ENCODE measurements around the gene SH3RF2.
"Not testable (repeated sequence)": the region's sequence is repeated elsewhere in the genome, so short reads cannot be mapped to it uniquely, and the experiment has no call there.

SH3RF2 gene

DNA sequence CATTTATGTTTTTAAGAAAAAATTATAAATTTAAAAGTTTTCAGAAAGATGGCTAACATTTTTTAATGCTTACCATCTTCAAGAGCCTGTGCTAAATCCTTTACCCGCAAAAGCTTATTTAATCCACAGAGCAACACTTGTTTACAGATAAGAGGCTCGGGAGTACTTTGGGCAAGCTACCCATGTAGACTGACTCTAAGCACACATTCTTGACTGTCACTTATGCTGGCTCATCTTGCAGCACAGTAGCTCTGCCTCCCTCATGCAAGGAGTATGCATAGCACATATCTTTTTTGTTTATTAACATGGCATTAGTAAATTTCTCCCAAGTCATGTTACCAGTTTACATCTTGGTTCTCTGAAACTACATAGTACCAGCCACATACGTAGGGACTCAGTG, 14.7 kb downstream of the SH3RF2 start:
- no peak for DNase-seq (ENCODE audit: low read depth in 2 of 2)

DNA sequence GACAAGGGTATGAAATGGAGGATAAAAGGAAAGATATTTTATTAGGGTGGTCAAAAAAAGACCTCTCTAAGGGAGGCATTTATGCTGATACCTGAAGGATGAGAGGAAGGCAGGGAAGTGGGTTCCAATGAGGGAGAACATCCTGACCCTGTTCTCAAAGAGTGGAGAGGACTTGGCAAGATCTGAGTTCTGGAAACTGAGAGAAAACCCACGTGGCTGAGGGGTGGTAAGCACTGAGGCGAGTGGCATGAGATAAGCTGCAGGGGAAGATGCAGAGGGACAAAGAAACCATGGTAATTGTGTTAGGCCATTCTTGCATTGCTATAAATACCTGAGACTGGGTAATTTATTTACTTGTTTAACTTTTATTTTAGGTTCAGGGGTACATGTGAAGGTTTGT, 16.8 kb downstream of the SH3RF2 start:
- no peak for DNase-seq (ENCODE audit: low read depth in 2 of 2)

DNA sequence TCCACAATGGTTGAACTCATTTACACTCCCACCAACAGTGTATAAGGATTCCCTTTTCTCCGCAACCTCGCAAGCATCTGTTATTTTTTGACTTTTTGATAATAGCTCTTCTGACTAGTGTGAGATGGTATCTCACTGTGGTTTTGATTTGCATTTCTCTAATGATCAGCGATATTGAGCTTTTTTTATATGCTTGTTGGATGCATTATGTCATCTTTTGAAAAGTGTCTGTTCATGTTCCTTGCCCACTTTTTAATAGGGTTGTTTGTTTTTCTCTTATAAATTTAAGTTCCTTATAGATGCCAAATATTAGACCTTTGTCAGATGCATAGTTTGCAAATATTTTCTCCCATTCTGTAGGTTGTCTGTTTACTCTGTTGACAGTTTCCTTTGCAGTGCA, 17.8 kb downstream of the SH3RF2 start:
- not testable (repeated sequence) for DNase-seq (ENCODE audit: low read depth in 2 of 2)

DNA sequence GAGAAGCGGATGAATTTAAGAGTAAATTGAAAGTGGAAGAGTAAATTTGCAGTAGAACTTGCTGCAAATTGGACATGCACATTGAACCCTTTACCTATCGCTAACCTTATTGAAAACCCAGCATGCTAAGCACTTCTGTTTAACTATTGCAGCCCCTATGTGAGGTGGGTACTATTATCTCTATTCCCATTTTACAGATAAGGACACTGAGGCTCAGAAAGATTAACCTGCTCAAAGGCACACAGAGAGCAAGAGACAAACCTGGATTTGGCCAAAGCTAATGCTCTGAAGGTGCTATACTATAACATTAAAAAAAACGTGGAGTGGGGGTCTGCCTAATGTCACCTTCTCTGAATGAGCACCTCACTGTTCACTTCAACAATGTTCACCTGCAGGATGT, 21.0 kb downstream of the SH3RF2 start:
- DNase-seq (ENCODE audit: low read depth in 2 of 2): no peak

DNA sequence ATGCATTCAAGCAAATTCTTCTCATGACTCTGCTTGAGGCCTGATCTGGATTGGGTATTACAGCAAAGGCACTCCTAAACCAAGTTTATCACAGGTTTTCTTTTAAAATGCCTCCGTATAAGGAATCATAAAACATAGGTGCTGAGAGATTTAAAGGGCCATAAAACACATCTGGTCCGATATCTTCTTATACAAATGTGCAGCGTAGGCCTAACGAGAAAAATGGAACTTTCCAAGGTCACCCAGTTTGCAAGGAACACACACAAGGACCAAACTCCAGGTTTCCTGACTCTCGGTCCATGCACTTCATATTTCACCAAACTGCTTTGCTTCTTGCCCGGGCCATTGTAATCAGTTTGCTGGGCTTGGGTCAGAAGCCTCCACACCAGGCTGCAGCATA, 22.1 kb downstream of the SH3RF2 start:
- DNase-seq (ENCODE audit: low read depth in 2 of 2): no peak

DNA sequence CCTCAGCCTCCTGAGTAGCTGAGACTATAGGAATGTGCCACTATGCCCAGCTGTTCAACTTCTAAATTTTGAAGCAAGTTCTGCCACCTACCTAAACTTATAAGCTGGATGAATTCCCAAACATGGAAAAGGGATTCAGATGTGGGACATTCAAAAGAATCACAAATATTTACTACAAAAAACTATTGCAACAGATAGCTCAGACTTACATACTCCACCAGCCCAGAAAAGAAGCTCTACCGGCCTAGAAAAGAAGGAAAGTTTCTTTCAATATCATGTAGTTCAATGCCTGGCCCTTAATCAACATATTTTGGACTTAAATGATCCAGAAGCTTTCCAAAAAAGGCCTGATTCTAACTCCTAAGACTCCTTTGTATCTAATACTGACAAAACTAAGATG, 23.8 kb downstream of the SH3RF2 start:
- no peak for DNase-seq (ENCODE audit: low read depth in 2 of 2)

DNA sequence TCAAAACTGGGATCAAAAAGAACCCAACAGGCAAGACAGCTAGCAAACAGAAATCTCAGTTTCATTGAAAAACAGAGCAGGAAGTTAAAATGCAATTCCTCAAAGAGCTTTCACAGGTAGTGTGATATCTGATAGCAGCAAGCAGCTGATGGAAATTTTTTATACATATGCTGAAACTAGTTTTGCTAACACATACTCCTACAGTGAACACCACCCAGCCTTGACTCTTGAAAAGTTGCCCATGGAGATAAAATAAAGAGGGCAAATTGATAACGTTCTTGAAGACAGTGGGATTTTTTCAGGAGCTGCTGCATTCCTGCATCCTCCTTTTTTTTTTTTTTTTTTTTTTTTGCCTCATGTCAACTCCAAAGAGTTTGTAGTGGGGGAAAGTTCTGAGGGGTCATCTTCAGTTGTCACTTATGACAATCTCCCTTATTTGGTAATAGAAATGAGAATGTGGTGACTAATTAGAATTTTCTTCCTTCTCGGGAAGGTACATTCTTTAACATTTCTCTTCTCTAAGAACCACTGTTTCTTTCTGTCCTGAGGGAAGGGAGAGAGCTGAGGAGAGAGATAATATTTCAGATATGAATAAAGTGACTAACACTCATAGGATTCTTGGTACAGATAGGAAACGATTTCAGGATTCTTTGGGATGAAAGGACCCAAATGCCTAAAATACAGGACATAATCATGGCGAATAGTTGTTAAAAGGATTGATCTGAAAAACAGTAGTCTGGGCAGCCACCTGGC, 24.6 kb downstream of the SH3RF2 start:
- DNase-seq (ENCODE audit: low read depth in 2 of 2): no peak

DNA sequence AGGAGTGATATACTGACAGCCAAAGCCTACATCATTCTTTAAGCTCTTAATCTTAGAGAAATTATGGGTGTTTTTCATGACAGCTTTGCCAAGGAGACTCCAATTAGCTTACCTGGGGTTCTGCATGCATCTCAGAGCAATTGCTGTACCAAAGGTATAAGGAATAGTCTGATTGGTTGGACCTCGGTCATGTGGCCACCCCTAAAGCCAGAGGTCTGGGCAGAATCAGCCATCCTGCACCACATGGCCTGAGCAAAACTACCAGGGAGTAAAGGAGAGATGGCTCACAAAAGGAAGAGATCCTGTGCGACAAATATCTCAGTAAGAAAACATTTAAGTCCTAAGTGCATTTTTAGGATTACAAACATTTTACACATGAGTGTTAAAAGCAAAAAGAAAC, 25.6 kb downstream of the SH3RF2 start:
- no peak for DNase-seq (ENCODE audit: low read depth in 2 of 2)

DNA sequence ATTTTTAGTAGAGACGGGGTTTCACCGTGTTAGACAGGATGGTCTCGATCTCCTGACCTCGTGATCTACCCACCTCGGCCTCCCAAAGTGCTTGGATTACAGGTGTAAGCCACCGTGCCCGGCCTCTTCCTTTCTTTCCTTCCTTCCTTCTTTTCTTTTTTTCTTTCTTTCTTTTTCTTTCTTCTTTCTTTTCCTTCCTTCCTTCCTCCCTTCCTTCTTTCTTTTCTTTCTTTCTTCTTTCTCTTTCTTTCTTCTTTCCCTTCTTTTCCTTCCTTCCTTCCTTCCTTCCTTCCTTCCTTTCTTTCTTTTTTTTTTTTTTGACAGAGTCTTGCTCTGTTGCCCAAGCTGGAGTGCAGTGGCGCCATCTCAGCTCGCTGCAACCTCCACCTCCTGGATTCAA, 27.6 kb downstream of the SH3RF2 start:
- not testable (repeated sequence) for DNase-seq (ENCODE audit: low read depth in 2 of 2)

DNA sequence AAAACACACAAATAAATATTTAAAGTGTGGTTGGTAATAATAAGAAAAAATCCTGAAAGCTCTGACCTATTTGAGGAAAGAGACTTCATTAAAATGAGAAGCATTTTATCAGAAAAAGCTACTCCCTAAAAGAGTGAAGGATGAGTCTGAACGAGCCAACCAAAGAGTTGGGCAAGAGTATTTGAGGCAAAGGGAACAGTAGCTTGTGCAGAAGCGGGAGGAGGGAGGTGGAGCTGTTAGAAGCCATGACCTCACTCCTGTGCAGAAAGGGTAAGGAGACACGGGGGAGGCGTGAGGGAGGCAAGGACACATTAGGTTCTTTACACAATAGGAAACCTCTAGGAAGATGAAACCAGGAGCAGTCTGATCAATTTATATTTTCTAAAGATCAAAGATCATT, 29.4 kb downstream of the SH3RF2 start:
- DNase-seq (ENCODE audit: low read depth in 2 of 2): no peak

DNA sequence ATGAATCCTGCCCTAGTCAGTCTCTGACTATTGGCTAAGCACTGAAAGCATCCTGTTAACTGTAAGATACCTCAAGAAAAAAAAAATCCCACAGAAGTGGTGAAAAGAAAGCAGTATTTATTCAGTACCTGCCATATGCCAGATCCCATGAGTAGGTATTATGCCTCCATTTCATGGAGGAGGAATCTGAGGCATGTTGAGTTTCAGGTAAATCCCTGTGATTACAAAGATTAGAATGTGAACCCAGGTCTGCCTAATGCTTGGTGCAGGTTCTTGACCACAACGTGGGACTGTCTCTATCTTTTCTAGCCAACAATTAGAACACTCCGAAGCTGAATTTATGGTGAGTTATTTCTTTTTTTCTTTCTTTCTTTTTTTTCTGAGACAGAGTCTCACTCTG, 30.9 kb downstream of the SH3RF2 start:
- DNase-seq (ENCODE audit: low read depth in 2 of 2): no peak

DNA sequence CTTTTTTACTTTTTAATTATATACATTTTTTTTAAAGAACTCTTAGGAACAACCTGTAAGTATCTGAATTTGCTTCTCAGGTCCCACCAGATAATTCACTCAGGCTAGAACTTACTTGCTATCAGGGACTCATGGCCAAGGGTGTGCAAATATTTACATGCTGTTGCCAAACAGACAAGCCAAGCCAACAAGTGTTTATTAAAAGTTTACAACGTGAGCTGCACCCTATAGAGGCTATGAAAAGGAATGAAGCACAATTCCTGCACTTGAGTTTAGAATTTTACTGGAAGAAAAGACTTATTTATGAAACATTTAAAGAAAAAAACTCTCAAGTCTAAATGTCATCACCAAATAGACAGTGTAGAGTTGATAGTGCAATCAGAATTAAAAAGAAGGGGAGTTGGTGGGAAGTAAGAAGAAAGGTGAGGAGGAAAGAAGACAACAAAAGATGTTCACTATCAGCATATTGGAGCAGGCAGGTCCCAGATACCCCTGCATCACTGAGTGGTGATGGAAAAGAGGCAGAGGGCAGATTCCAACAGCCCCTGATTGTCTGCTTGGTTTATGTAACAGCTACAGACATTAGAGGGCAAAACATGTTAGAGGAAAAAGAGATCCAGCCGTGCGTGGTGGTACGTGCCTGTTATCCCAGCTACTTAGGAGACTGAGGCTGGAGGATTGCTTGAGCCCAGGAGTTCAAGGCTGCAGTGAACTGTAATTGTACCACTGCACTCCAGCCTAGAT, 32.8 kb downstream of the SH3RF2 start:
- DNase-seq (ENCODE audit: low read depth in 2 of 2): no peak

DNA sequence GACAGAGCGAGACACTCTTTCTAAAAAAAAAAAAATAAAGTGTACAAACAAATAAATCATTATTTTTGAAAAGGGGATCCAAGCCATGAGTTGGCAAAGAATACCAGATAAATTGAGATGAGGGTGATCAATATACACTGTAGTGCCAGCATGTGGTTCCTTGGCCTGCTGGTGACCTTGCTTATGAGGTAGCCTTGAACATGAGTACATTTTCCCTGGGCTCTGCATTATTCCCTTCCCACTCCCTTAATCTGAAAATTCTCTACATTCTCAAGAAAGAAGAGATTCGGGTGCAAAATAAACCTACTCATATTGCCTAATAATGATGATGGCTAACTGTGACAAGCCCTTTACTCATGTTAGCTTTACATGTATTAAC, 33.3 kb downstream of the SH3RF2 start:
- DNase-seq (ENCODE audit: low read depth in 2 of 2): no peak

DNA sequence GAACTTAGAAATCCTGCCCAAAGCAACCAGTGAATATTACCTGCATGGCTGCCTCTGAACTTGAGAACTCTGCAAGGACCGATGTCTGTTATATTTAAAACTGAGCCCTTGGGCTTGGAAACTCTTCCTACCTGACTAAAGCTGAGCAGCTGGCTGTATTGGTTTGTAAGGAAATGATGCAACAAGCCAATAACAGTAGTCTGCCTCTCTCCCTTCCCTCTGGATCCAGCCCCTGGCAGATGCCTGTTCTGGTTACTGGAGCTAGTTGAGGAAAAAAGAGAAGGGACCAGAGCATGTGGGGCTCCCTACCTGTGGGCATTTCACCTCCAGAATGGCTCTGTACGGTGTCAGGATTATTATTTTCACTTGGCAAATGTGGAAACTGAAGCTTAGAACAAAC, 34.7 kb downstream of the SH3RF2 start:
- no peak for DNase-seq (ENCODE audit: low read depth in 2 of 2)

DNA sequence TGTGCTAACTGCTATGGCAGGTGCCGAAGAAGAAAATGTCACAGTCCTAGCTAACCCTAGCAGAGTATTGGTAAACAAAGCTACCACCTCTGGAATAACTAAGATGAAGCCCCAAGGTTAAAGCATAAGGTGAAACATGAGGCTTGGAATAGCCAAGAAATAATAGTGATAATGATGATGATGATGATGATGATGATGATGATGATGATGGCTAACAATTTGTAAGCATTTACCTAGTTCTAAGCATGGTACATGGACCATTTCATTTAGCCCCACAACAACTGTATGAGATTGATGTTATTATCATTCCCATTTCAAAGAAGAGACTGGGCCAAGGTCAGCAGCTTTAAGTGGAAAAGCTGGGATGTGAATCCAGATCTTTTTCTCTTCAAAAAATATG, 35.3 kb downstream of the SH3RF2 start:
- DNase-seq (ENCODE audit: low read depth in 2 of 2): no peak

DNA sequence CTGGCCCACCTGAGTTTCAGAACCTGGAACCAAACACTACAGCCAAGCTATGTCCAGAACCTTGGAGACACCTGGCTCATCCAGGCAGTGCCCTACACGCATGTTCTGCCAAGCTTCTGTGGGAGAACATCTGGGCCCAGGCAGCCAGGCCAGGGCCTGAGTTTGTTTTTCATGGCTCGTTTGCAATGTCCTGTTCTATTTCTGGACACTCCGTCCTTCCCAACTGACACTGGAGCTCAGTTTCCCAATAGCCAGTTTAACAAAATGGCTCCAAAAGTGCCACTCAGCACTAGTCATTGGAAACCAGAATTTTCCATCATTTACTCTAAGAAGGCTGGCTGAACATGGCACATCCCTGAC, 38.6 kb downstream of the SH3RF2 start:
- no peak for DNase-seq (ENCODE audit: low read depth in 2 of 2)

DNA sequence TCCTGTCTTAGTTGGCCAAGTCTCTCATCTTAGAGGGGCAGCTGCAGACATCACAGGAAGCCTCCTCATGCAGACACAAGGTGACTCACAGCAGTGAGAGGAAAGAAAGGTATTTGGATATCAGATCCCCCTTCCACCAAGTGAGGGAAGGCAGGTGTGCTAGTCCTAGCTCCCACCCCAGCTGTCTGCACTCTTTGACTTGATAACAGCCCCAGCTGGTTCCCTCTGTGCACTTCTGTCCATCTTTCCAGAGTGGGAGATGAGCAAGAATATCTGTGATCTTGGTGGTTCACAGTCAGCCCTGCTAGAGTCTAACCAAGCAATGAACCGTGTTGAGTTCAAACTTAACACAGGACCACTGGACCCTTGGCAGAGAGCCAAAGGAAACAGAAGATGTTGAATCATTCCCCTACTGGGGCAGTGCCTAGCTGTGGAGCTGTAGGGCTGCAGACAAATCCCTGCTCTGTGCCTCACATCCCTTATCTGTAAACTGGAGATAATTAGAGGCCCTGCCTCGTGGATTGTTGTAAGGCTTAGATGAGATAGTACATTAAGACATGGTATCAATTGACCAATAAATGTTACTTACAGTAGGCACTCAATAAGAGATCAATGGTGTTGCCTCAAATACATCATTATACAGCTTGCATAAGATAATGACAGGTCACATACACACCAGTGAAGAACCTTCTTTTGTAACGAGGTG, 39.1 kb downstream of the SH3RF2 start:
- no peak for DNase-seq (ENCODE audit: low read depth in 2 of 2)

DNA sequence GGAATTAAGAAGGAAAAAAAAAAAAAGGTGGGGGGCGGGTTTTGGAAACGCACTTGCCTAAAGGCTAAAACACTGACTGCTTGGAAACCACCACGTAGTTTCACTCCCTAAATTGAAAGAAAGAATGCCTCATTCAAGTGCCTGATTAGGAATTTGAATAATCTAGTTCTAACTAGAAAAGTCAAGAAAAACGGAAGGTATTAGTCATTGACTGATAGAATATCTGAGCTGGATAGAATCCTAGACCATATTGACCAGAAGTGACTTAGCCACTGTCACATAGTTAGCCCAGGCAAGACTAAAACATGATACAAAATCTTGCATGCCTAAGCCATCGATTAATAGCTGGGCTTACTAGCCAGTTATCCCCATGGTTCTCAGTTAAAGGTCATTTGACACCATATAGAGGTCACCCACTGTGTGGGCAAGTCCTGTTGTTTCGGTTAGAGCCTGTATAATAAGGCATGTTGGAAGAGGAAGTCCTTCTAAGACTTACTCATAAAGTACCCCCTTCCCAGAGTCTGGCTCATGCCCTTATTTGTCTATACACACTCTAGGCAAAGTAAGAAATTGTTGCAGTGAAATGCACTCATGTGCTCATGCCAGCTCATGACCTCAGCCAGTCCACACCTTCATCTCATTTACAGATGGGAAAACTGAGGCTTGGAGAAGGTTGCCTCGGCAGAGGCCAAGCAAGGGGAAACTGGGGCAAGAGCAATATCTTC, 40.2 kb downstream of the SH3RF2 start:
- no peak for DNase-seq (ENCODE audit: low read depth in 2 of 2)

DNA sequence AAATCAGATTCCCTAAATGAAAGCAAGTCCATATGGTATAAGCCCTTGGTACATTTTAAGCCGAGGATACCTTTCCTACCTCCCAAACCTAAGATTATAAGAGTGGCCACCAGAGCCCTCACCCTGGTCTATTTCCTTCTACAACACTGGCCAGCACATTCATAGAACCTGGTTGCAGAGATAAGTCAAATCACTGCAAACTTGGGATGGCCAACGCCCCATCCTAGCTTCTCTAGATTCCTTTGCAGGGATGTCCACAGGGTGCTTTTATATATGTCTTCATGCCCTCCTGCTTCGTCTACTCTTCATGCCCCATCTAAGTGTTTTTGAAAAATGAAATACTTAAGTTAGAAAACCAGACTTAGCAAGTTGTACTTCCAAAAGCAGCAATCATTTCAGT, 41.8 kb downstream of the SH3RF2 start:
- DNase-seq (ENCODE audit: low read depth in 2 of 2): no peak

DNA sequence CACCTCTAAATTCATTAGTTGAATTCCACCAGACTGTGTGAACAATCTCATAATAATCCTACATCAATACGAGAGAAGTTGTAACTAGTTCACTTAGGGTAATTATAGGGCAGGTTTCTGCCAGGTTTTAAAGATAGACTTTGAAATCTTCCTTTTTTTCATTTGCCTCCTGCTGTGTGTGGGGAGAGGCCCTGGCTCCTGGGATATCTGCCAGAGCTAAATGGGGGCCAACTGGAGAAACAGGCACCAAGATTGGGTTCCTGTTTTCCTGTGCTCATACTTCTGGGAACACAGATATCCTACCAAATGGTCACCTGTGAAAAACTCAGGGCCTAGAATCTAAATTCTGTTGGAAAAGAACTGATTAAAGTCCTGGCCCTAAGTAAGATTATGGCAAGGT, 42.3 kb downstream of the SH3RF2 start:
- no peak for DNase-seq (ENCODE audit: low read depth in 2 of 2)

DNA sequence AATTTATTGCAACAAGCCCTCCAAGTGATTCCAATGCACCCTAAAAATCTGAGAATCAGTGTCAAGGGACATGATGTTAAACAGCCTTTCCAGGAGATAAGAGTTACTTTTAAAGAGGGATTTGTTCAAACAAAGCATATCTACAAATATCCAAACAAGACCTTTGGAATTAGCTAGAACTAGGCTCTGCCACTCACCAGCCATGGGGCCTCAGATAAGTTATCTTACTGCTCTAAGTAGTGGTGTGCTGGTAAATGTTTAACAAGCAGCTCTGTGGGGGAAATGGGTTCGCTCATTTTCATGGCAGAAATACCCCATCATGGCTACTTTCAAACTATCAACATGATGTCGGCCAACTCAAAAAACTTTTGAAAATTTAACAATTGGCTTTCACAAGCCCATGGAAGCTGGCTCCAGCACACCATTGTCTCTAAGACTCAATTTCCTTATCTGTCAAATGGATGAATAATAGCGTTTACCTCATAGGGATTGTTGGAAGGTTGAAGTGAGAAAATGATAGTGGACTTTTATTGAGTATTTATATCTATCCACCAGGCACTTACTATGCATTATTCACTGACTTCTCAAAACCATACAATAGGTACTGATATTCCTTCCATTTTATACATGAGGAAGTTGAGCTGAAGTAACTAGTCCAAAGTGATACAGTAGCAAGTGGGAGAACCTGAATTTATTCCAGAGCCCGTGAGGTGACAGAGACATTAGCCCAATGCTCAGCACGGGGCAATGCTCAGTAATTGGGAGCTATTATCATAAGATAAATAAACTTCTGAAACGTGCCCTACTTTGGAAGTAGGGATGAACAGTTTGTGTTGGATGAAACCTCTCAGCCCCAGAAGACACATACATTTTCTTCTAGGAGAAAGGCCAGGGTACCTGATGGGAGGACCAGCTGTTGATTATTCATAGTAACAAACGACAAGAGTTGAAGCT, 43.2 kb downstream of the SH3RF2 start:
- no peak for DNase-seq (ENCODE audit: low read depth in 2 of 2)
